Osteocyte (in vitro differentiated cells): ENCODE measurements around the gene PARG. TPM values are rescaled to one million over a fixed set of nuclear protein-coding genes. Genes with fewer than 3 reads are reported as not detected.
"Not testable (repeated sequence)": the region's sequence is repeated elsewhere in the genome, so short reads cannot be mapped to it uniquely, and the experiment has no call there.

Experiments
- DNase-seq: peaks from one replicate; pipeline ENCODE4 v3.0.0; 2021; ENCODE audit warnings: mixed read lengths; ENCODE audit not compliant: unreplicated experiment; ENCODE audit errors: extremely low spot score
- H3K27ac Mint-ChIP-seq: one replicate; pipeline ENCODE4 v1.8.0; 2021; ENCODE audit warnings: mild to moderate bottlenecking, mixed read lengths; ENCODE audit not compliant: unreplicated experiment
- H3K27me3 Mint-ChIP-seq: one replicate; pipeline ENCODE4 v1.8.0; 2021; ENCODE audit warnings: mixed read lengths; ENCODE audit not compliant: unreplicated experiment
- H3K36me3 Mint-ChIP-seq: one replicate; pipeline ENCODE4 v1.8.0; 2021; ENCODE audit warnings: mixed read lengths; ENCODE audit not compliant: unreplicated experiment
- H3K4me1 Mint-ChIP-seq: one replicate; pipeline ENCODE4 v1.8.0; 2021; ENCODE audit warnings: mixed read lengths; ENCODE audit not compliant: unreplicated experiment
- H3K4me3 Mint-ChIP-seq: one replicate; pipeline ENCODE4 v1.8.0; 2021; ENCODE audit warnings: mild to moderate bottlenecking, moderate library complexity, mixed read lengths; ENCODE audit not compliant: unreplicated experiment
- H3K9me3 Mint-ChIP-seq: one replicate; pipeline ENCODE4 v1.8.0; 2021; ENCODE audit warnings: mixed read lengths; ENCODE audit not compliant: unreplicated experiment
- total RNA-seq: library from RNA; stranded (reverse); gene quantifications from 2 replicates; pipeline ENCODE4 v1.2.1, GENCODE V29; 2021

Gene PARG
- total RNA-seq, 1 donor from 2014 or later = 30.7 TPM

DNA sequence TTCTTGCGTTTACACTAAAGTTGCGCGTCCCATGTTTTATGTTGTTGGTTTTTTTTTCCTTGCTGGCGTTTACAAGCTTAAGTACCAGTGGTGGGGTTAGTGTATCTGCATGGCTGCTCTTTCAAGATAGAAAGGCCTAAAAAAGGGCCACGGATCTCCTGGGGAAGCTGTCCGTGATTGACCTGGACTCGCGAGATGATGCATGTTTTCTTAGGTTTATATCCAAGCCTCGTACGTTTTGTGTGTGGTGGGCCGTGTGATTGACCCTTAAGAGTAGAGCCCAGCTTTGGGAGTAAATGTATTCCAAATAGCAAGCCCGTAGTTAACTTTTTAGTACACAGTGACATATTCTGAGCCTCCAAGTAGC lies 495 bp upstream of the PARG start:
- H3K27me3 Mint-ChIP-seq, H3K36me3 Mint-ChIP-seq, H3K9me3 Mint-ChIP-seq, DNase-seq: not testable (repeated sequence)
- H3K27ac Mint-ChIP-seq = peak overlapping the region; percentile 94
- peaks cover 30% of the 10 kb centered on the region for H3K4me1 Mint-ChIP-seq
- H3K4me3 Mint-ChIP-seq = peak overlapping the region; percentile 99

DNA sequence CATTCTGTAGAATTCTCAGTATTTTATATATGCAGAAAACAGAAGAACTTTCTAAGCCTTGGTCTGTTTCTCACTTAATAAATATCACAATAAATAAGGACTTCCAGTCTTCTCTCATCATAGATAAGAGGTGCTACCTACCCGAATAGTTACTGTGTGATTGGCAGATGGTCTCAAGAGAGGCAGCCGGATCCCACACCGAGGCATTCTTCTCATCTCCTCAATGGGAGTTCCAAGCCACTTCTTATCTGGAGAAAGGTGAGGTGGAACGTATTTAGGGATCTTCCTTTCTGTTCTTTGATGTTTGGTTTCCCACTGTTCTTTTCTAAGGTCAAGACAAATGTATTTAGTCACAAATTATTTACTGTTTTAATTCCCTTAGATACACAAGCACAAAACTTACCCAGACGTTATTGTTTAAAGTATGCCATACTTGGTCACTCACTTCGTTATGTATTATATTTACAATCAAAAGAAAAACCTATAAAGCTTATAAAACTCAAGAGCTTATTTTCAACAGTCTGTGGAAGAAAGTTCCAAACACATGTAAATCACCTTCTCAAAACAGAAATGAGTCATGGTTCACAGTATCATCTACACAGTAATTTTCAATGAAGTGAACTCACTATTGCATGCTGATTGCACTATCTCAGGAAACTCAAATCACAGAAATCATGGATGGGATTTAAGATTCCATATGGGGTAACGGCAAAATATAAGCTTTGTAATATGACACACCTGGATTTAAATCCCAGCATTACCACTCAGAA lies 9.7 kb downstream of the PARG start:
- not testable (repeated sequence) for H3K36me3 Mint-ChIP-seq, H3K27ac Mint-ChIP-seq, H3K4me1 Mint-ChIP-seq

DNA sequence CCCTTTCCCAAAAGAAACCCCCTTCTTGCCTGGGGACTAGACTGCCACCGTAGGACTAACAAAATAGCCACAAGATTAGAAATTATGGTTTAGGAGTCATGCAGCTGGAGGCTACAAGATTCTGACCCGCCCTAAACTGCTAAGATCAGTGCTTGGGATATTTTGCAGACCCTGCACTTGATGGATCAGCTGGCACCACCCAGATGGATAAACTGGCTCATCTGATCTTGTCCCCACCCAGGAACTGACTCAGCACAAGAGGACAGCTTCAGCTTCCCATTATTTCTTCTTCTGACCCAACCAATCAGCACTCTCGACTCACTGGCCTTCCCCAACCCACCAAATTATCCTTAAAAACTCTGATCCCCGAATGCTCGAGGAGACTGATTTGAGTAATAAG lies 10.6 kb downstream of the PARG start:
- H3K27ac Mint-ChIP-seq, H3K9me3 Mint-ChIP-seq, DNase-seq, H3K4me3 Mint-ChIP-seq, H3K36me3 Mint-ChIP-seq, H3K4me1 Mint-ChIP-seq, H3K27me3 Mint-ChIP-seq: not testable (repeated sequence)

More for the DNA sequence above, 9.7 kb downstream of the PARG start:
- not testable (repeated sequence) for H3K27me3 Mint-ChIP-seq, H3K4me3 Mint-ChIP-seq, H3K9me3 Mint-ChIP-seq, DNase-seq

DNA sequence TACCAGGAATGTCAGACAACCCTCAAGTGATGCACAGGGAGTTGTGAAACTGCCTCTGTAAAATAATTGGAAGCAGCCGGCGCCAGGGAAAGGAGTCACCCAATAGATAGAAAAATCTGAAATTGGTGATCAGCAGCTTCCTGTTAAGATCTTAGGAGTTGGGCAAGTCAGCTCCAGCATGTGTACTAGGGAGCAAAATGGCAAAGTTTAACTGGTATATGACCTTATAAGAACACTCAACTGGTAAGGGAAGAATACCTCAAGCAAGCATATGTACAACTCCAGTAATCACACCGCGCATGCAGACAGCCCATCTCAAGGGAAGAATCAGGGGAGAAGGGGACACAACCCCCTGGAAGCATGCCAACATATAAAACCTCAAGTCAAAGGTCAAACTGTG lies 18.3 kb downstream of the PARG start:
- H3K27me3 Mint-ChIP-seq, DNase-seq, H3K4me1 Mint-ChIP-seq, H3K4me3 Mint-ChIP-seq, H3K27ac Mint-ChIP-seq, H3K9me3 Mint-ChIP-seq: not testable (repeated sequence)
- H3K36me3 Mint-ChIP-seq = peaks cover 12% of the 10 kb centered on the region

DNA sequence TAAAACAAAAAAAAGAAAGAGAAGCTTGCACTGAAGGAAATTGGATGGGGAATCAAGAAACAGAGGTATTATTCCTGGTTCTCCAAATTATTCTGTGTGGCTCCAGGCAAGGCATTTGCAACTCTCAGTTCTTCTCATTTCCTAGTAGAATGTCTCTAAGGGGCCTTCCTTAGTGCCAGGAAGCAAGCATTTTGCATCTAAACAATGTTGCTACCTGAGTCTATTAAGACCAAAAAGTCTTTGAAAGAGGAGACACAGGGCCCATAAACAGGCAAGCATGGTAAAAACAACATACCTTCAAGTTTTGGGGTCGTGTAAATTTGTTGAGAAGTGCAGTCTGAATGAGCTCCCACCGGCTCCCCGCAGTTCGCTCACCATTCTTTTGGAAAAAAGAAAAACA lies 19.8 kb downstream of the PARG start:
- not testable (repeated sequence) for DNase-seq, H3K36me3 Mint-ChIP-seq, H3K27ac Mint-ChIP-seq, H3K4me1 Mint-ChIP-seq, H3K4me3 Mint-ChIP-seq, H3K27me3 Mint-ChIP-seq, H3K9me3 Mint-ChIP-seq

DNA sequence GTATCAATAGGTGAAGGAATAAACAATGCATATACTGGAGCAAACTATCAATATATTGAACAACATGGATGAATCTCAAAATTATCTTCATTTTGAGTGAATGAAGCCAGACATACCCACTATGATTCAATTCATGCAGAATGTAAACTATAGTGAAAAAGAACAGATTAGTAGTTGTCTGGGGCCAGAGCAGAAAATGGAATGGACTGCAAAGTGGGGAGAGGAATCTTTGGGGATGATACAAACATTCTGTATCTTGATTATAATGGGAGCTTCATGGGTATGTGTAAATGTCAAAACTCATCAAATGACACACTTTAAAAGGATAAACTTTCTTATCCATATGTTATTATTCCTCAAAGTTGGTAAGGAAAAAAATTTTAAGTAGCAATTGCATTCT lies 23.9 kb downstream of the PARG start:
- H3K36me3 Mint-ChIP-seq, H3K27me3 Mint-ChIP-seq, DNase-seq, H3K4me1 Mint-ChIP-seq, H3K9me3 Mint-ChIP-seq, H3K4me3 Mint-ChIP-seq, H3K27ac Mint-ChIP-seq: not testable (repeated sequence)

DNA sequence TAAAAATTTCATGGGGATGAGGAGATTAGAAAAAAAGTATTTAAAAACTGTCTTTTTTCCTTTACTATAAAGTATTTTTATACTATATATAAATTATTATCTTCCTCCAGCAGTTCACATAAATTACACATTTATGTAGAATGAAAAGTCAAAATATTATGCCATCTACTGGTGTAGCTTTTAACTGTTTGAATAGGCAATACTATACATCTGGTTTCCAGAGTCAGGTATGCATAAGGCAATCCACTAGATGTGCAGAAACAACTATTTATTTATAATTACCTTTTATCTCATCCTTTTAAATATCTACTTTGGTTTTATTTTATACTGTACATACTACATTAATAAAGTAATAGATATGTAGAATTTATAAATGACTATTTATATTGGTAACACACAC lies 25.4 kb downstream of the PARG start:
- DNase-seq, H3K9me3 Mint-ChIP-seq, H3K27ac Mint-ChIP-seq, H3K36me3 Mint-ChIP-seq, H3K27me3 Mint-ChIP-seq, H3K4me1 Mint-ChIP-seq, H3K4me3 Mint-ChIP-seq: not testable (repeated sequence)

DNA sequence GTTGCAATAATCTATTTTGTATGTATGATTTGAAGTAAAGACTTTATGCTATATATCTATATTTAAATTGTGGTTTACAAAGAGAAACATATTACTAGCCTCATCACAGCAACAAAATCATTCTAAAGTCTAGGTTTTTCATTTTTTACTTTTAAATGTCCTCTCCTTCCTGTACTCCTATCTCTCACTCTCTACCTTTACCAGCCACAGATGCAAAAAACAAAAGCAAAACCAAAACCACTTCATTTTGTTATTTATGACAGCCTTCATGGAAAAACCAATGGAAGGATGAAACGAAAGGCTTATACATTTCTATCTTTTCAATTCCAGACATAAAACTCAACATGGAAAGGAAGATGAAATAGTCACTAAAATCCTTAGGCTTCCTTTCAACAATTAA lies 31.5 kb downstream of the PARG start:
- H3K27me3 Mint-ChIP-seq, H3K27ac Mint-ChIP-seq, H3K36me3 Mint-ChIP-seq, H3K4me3 Mint-ChIP-seq, H3K4me1 Mint-ChIP-seq, DNase-seq, H3K9me3 Mint-ChIP-seq: not testable (repeated sequence)

DNA sequence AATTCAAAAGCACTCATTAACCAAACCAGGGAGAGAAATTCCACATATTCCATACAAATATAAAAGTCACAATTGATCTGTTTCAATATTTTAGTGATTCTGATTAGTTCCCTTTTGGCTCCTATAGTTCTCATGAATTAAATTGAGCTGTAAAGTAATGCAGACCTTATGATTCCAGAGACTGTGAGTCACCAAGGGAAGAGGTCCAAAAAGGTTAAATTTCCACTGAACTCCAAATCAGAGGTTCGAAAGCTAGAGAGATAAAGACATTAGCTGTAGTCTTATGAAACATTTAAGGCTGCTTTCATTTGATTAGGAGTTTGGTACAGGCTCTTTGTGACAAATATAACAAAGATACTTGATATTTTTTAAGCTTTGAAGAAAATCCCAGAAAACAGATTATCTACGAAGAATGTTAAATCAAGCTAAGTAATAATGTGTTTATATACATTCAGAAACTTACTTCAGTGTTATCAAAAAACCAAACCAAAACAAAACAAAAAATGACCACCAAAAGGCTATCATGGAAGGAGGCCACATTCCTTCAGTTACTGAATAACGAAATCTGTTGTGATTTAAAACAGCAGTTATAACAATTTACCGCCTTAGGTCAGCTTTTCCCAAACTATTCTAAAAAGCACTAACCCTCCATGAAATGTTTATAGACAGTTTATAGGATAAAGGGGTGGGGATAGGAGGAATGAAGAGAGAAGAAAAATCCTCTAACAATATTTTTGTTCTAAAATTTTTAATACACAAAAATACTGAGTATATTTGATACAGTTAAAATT lies 33.3 kb downstream of the PARG start:
- not testable (repeated sequence) for H3K27ac Mint-ChIP-seq, H3K27me3 Mint-ChIP-seq, H3K9me3 Mint-ChIP-seq, DNase-seq, H3K4me1 Mint-ChIP-seq, H3K36me3 Mint-ChIP-seq, H3K4me3 Mint-ChIP-seq

DNA sequence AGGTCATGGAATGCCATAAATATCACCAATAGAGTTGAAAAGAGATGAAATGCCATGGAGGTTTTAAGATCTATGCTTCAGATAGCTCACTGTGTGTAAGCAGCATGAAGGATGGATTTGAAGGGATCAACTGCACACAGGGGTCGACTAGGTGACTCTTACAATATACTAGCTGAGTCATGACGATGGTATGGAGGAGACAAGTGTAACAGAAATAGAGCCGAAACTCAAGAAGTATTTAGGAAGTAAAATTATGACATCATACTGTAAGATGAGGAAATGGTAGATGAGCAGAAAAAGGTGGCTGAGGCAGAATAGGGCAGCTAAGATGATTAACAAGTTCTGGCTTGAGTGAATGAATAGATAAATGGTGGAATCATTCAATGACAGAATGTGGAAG lies 38.0 kb downstream of the PARG start:
- not testable (repeated sequence) for H3K9me3 Mint-ChIP-seq, H3K4me1 Mint-ChIP-seq, H3K27me3 Mint-ChIP-seq, H3K27ac Mint-ChIP-seq, H3K36me3 Mint-ChIP-seq, DNase-seq, H3K4me3 Mint-ChIP-seq

DNA sequence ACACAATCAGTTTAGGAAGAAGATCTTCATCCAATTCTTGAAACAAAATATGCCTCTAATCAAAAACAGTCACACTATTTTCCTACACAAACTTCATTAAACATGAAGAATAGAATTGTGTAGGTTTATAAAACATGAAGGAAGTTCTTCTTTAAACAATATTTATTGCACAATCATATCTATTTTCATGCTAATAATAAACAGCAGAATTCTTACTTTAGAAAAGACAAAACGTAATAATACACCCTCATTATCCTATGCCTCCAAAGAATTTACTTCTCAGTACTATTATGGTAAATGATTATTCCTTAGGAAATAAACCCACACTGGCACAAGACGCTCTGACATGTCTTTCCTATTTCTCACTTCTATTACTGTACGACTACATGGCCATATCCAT lies 41.4 kb downstream of the PARG start:
- not testable (repeated sequence) for H3K27ac Mint-ChIP-seq, DNase-seq, H3K36me3 Mint-ChIP-seq, H3K27me3 Mint-ChIP-seq, H3K4me3 Mint-ChIP-seq, H3K9me3 Mint-ChIP-seq, H3K4me1 Mint-ChIP-seq

DNA sequence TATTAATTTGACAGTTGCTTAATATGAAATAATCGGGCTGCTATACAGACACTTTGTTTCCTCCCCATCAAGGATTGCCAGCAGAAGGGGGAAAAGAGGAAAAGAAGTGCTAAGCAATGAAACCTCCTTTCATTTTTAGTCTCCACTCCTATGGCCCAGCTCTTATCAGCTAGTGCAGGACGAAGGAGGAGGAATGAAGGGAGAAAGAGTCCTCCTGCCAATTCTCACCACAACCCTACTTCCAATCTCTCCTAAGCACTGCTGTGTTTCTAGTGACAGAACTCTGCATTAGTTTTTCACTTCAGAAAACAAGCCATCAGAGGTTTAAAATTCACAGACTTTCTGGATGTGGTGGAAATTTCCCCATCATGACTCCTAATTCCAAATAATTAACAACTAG lies 41.8 kb downstream of the PARG start:
- DNase-seq, H3K27ac Mint-ChIP-seq, H3K27me3 Mint-ChIP-seq, H3K4me3 Mint-ChIP-seq, H3K9me3 Mint-ChIP-seq, H3K4me1 Mint-ChIP-seq, H3K36me3 Mint-ChIP-seq: not testable (repeated sequence)
